Osteocyte (in vitro differentiated cells): ENCODE results near the gene ZNF100. TPM values are rescaled to one million over a fixed set of nuclear protein-coding genes. Genes with fewer than 3 reads are reported as not detected.
"Not testable (repeated sequence)": the region's sequence is repeated elsewhere in the genome, so short reads cannot be mapped to it uniquely, and the experiment has no call there.

Source experiments
- DNase-seq: peaks from one replicate; pipeline ENCODE4 v3.0.0; 2021; ENCODE audit warnings: mixed read lengths; ENCODE audit not compliant: unreplicated experiment; ENCODE audit errors: extremely low spot score
- H3K27ac Mint-ChIP-seq: one replicate; pipeline ENCODE4 v1.8.0; 2021; ENCODE audit warnings: mild to moderate bottlenecking, mixed read lengths; ENCODE audit not compliant: unreplicated experiment
- H3K27me3 Mint-ChIP-seq: one replicate; pipeline ENCODE4 v1.8.0; 2021; ENCODE audit warnings: mixed read lengths; ENCODE audit not compliant: unreplicated experiment
- H3K36me3 Mint-ChIP-seq: one replicate; pipeline ENCODE4 v1.8.0; 2021; ENCODE audit warnings: mixed read lengths; ENCODE audit not compliant: unreplicated experiment
- H3K4me1 Mint-ChIP-seq: one replicate; pipeline ENCODE4 v1.8.0; 2021; ENCODE audit warnings: mixed read lengths; ENCODE audit not compliant: unreplicated experiment
- H3K4me3 Mint-ChIP-seq: one replicate; pipeline ENCODE4 v1.8.0; 2021; ENCODE audit warnings: mild to moderate bottlenecking, moderate library complexity, mixed read lengths; ENCODE audit not compliant: unreplicated experiment
- H3K9me3 Mint-ChIP-seq: one replicate; pipeline ENCODE4 v1.8.0; 2021; ENCODE audit warnings: mixed read lengths; ENCODE audit not compliant: unreplicated experiment
- total RNA-seq: library from RNA; stranded (reverse); gene quantifications from 2 replicates; pipeline ENCODE4 v1.2.1, GENCODE V29; 2021
- TF ChIP-seq, protein P1 (sequence below): fragments of 200-600 bp; sonication (generic); IDR thresholded peaks from 2 replicates; pipeline ENCODE4 v1.5.0; 2021; ENCODE audit warnings: antibody characterized with exemption, mild to moderate bottlenecking, moderate library complexity

Gene ZNF100
- total RNA-seq, 1 donor from 2014 or later: 8.8 TPM

DNA sequence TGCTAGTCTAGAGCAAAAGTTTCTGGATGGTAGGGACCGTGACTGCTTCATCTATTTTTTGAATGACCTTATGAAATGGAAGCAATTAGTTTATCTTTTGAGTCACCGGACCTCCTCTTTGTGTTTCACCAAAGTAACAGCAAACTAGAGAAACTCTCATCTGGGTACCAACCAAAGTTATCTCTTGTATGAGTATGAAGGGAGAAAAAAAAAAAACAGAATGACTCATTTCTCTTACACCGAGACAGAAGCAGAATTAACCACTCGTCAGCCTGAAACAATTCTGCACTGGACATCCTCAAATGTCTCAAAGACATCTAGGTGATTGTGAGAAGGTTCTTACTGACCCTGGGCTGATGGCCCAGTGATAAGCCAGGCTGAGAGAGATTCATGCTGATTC is 18.3 kb downstream of the ZNF100 start:
- Mint-ChIP-seq H3K4me1 (peaks cover 2% of the 10 kb centered on the region), H3K4me3 (no peak overlapping the region), H3K27me3 (no peaks in the 10 kb centered on the region), H3K27ac (no peak overlapping the region), H3K9me3 (peaks cover 22% of the 10 kb centered on the region), H3K36me3 (peaks cover 52% of the 10 kb centered on the region)
- DNase-seq: no peak
- TF ChIP-seq, protein P1, sequence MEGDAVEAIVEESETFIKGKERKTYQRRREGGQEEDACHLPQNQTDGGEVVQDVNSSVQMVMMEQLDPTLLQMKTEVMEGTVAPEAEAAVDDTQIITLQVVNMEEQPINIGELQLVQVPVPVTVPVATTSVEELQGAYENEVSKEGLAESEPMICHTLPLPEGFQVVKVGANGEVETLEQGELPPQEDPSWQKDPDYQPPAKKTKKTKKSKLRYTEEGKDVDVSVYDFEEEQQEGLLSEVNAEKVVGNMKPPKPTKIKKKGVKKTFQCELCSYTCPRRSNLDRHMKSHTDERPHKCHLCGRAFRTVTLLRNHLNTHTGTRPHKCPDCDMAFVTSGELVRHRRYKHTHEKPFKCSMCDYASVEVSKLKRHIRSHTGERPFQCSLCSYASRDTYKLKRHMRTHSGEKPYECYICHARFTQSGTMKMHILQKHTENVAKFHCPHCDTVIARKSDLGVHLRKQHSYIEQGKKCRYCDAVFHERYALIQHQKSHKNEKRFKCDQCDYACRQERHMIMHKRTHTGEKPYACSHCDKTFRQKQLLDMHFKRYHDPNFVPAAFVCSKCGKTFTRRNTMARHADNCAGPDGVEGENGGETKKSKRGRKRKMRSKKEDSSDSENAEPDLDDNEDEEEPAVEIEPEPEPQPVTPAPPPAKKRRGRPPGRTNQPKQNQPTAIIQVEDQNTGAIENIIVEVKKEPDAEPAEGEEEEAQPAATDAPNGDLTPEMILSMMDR: no peak

DNA sequence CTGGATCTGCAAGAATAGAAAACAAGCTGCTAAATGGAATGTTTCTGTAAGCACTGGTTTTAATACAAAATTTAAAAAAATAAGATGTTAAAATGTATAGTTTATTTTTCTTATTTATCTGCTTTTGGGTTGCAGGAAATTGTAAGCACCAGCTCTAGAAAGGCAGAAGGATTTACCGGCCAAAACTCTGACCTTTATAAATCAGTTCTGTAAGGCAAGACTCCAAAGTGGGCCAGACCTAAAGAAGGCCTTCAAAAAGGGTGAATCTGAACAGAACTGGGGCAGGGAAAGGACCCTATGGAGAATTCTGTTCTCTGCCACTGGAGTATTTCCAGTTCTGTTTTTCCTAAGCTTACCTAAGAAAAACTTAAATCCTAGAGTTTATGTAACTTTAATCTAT is 19.3 kb downstream of the ZNF100 start:
- Mint-ChIP-seq H3K27ac (no peak overlapping the region), H3K27me3 (no peaks in the 10 kb centered on the region), H3K9me3 (peaks cover 22% of the 10 kb centered on the region), H3K36me3 (peaks cover 60% of the 10 kb centered on the region), H3K4me3 (no peak overlapping the region), H3K4me1 (peaks cover 2% of the 10 kb centered on the region)
- DNase-seq: no peak
- TF ChIP-seq, protein P1: no peak

DNA sequence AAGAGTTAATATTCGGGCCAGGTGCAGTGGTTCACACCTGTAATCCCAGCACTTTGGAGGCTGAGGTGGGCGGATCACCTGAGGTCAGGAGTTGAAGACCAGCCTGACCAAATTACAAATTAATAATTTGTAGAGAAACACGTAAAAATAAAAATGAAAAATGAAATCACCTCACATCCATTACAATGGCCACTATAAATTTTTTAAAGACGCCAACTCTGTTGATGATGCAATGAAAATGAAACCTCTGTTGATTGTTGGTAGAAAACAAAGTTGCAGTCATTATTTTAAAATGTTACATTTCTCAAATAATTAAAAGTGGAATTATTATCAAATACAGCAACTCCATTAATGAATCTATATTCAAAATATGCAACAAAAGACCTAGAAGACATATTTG is 26.8 kb downstream of the ZNF100 start:
- H3K27ac Mint-ChIP-seq: no peak overlapping the region
- H3K27me3 Mint-ChIP-seq: no peaks in the 10 kb centered on the region
- no peak overlapping the region for H3K4me3 Mint-ChIP-seq
- peaks cover 70% of the 10 kb centered on the region for H3K36me3 Mint-ChIP-seq
- no peak for DNase-seq
- TF ChIP-seq, protein P1: no peak
- H3K9me3 Mint-ChIP-seq: peaks cover 28% of the 10 kb centered on the region
- no peaks in the 10 kb centered on the region for H3K4me1 Mint-ChIP-seq

GRCh38 chr19:21726942-21727747 is 40.2 kb downstream of the ZNF100 start:
- not testable (repeated sequence) for H3K4me1 Mint-ChIP-seq, H3K4me3 Mint-ChIP-seq, DNase-seq, H3K27me3 Mint-ChIP-seq, H3K27ac Mint-ChIP-seq
- H3K36me3 Mint-ChIP-seq: peaks cover 59% of the 10 kb centered on the region
- H3K9me3 Mint-ChIP-seq: peaks cover 29% of the 10 kb centered on the region

DNA sequence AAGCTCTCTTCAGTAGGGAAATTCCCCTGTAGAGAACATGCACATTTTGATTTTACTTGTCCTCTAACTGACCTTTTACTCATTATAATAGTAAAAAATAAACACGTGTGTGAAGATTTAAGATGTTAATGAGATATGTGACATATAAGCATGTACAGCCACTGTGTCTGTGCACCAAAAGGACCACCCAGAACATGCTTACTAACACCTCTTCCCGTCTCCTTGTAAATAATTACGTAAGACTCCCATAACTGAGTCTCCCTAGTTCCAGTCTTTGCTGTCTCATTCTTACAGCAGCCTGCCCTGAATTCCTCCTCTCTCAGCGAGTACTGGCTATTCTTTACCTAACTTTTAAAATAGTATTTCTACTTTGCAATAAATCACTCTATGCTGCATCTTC is 53.6 kb downstream of the ZNF100 start:
- Mint-ChIP-seq H3K27me3 (no peaks in the 10 kb centered on the region), H3K27ac (no peak overlapping the region), H3K4me3 (no peak overlapping the region), H3K9me3 (peaks cover 16% of the 10 kb centered on the region), H3K36me3 (no peaks in the 10 kb centered on the region), H3K4me1 (no peaks in the 10 kb centered on the region)
- DNase-seq: no peak
- TF ChIP-seq, protein P1: no peak
